C4-2B (cell line): Measurements from ENCODE around the gene DRC3.

ENCODE experiments used
- ZFX ChIP-seq: fragments of 450-650 bp; IDR thresholded peaks from 2 replicates; pipeline ENCODE4 v1.6.1; 2017
- TF ChIP-seq, protein P1 (sequence below): fragments of 450-650 bp; conservative IDR thresholded peaks from 2 replicates; pipeline ENCODE4 v1.5.1; 2017; ENCODE audit warnings: mild to moderate bottlenecking

DNA sequence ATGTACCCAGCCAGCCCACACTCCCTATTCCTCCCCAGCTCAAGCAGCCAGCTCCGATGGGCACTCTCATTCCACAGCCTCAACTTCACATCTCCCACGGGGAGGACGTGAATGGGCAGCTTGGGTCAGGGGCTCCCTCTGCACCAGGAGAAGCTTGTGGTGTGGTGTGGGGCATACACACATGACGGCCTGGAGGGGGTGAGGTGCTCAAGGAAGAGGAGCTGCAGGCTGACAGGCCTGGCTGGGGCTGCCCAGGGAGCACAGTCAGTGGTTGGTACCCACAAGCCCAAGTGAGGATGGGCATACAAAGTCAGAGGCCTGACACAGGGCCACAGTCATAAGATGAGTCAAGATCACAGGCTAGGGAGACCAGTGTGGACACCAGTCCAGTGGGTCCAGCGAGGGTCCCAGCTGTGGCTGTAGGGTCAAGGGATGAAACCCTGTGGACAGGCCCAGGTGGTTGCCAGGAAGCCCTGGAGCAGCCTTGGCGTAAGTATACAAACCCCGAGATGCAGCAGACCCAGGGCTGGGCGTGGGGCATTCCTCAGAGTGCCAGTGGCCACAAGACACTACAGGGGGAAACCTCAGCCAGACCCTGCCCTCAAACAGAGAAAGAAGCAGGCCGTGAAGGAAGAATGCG lies 4.4 kb downstream of the DRC3 start:
- TF ChIP-seq, protein P1, sequence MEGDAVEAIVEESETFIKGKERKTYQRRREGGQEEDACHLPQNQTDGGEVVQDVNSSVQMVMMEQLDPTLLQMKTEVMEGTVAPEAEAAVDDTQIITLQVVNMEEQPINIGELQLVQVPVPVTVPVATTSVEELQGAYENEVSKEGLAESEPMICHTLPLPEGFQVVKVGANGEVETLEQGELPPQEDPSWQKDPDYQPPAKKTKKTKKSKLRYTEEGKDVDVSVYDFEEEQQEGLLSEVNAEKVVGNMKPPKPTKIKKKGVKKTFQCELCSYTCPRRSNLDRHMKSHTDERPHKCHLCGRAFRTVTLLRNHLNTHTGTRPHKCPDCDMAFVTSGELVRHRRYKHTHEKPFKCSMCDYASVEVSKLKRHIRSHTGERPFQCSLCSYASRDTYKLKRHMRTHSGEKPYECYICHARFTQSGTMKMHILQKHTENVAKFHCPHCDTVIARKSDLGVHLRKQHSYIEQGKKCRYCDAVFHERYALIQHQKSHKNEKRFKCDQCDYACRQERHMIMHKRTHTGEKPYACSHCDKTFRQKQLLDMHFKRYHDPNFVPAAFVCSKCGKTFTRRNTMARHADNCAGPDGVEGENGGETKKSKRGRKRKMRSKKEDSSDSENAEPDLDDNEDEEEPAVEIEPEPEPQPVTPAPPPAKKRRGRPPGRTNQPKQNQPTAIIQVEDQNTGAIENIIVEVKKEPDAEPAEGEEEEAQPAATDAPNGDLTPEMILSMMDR, result no peak
- no peak for TF ChIP-seq ZFX
